BJ (cell line): ENCODE results near the gene TBCB. TPM values are rescaled to one million over a fixed set of nuclear protein-coding genes. Genes with fewer than 3 reads are reported as not detected.

Experiments
- CTCF ChIA-PET: fragments of 350-600 bp; formaldehyde crosslinking; extraction: SDS; loops from one replicate; lab custom pipeline; 2021; ENCODE audit warnings: antibody characterized with exemption, inconsistent platforms; lab: Yijun Ruan, JAX
- POLR2A ChIA-PET: fragments of 300-600 bp; sonication (Branson Sonifier 250); formaldehyde crosslinking; extraction: SDS; loops from one replicate; lab custom pipeline; 2021; ENCODE audit warnings: antibody characterized with exemption; lab: Charles Lee
- DNase-seq: peaks from one replicate; pipeline ENCODE4 v3.0.0-alpha.2; 2011; ENCODE audit warnings: low read depth
- H3K27me3 ChIP-seq: 2 replicates; pipeline ENCODE4 v1.6.0; 2011; ENCODE audit warnings: low read length; ENCODE audit not compliant: control insufficient read depth, insufficient read depth
- H3K36me3 ChIP-seq: 2 replicates; pipeline ENCODE4 v1.5.1; 2011; ENCODE audit warnings: low read length; ENCODE audit not compliant: control insufficient read depth, insufficient read depth
- H3K4me3 ChIP-seq: 2 replicates; pipeline ENCODE4 v1.5.1; 2011; ENCODE audit warnings: low read depth, mild to moderate bottlenecking, control low read depth, low read length
- CTCF ChIP-seq: IDR thresholded peaks from 2 replicates; pipeline ENCODE4 v1.5.1; 2011; ENCODE audit warnings: low read depth, mild to moderate bottlenecking, control low read depth, inconsistent platforms, low read length, moderate library complexity; ENCODE audit not compliant: insufficient read depth
- polyA plus RNA-seq: library from polyadenylated mRNA; depleted of rRNA; stranded (reverse); fragments of >200 nt; gene quantifications from 2 replicates; pipeline ENCODE4 v1.2.3, GENCODE V29; 2011

Gene TBCB
- polyA plus RNA-seq, 1 experiment, result 251 TPM

GRCh38 chr19:36093146-36093662, 22.1 kb upstream of the TBCB start:
- TF ChIP-seq CTCF, result no peak
- DNase-seq, result no peak
- CTCF ChIA-PET, result no interaction called here
- H3K27me3 ChIP-seq, result no peaks in the 10 kb centered on the region
- POLR2A ChIA-PET, result no interaction called here
- peaks cover 4% of the 10 kb centered on the region for H3K36me3 ChIP-seq
- H3K4me3 ChIP-seq, result no peak overlapping the region

DNA sequence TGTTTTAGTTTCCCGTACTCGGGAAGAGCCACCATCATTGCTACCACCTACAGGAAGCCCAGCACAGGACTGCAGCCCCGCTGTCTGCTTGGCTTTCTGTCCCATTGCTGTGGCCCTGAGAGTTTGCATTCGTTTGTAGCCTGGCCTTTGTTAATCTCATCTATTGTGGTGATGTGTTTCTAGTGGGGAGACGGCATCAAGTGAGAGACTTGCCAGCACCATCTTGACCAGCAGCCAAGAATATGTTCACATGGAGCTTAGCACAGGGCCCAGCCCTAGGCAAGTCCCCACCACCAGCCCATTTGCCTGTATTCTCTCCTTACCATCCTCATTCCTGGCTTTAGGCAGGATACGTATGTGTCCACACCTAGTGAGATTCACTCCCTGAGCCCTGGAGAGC, 21.6 kb upstream of the TBCB start:
- TF ChIP-seq CTCF, result no peak
- Histone ChIP-seq H3K27me3 (no peaks in the 10 kb centered on the region), H3K4me3 (no peak overlapping the region), H3K36me3 (peaks cover 4% of the 10 kb centered on the region)
- CTCF ChIA-PET, result no interaction called here
- DNase-seq, result no peak
- POLR2A ChIA-PET, result no interaction called here

DNA sequence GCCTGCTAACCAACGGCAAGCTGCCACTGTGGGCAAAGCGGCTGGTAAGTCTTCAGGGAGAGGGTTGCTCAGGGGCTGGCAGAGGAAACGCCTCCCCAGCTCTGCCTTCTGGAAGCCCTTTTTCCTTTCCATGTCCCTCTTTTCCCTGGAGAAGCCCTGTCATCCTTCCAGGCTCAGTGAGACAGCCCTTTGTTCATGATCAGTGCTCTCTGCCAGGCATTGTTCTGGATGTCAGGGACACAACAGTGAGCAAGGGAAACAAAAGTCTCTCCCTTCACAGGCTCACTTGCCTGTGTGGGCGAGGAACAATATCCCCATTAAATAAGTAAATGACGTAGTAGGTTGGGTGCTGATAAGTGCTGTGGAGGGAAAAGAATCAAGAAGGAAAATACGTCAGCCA, 18.2 kb upstream of the TBCB start:
- DNase-seq, result no peak
- POLR2A ChIA-PET, result no interaction called here
- no peak for TF ChIP-seq CTCF
- H3K4me3 ChIP-seq, result no peak overlapping the region
- H3K27me3 ChIP-seq, result no peaks in the 10 kb centered on the region
- CTCF ChIA-PET, result no interaction called here
- H3K36me3 ChIP-seq, result peaks cover 1% of the 10 kb centered on the region; the same call in 1 of the 2 replicates

DNA sequence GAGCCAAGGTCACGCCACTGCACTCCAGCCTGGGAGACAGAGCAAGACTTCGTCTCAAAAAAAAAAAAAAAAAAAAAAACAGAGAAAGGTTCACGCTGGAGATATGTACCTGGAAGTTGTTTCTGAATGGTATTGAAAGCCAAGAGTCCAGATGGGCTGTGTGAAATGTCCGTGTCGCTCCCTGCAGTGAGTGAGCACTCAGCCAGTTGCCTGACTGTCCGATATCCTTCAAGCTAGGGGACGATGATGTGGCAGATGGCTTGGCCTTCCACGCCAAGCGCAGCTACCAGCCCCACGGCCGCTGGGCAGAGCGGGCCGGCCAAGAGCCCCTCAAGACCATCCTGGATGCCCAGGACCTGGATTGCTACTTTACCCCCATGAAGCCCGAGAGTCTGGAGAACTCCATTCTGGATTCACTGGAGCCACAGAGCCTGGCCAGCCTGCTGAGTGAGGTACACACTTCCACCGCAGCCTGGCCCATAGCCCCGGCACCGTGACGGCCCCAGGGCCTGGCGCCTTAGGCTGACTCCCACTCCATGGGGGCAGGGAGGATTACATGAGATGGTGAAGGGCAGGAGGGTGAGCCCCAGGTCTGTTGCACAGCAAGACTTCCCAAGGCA, 16.0 kb upstream of the TBCB start:
- no peak overlapping the region for H3K4me3 ChIP-seq
- CTCF ChIA-PET, result no interaction called here
- no peak for TF ChIP-seq CTCF
- H3K36me3 ChIP-seq, result peaks cover 4% of the 10 kb centered on the region
- POLR2A ChIA-PET, result no interaction called here
- H3K27me3 ChIP-seq, result no peaks in the 10 kb centered on the region
- no peak for DNase-seq

DNA sequence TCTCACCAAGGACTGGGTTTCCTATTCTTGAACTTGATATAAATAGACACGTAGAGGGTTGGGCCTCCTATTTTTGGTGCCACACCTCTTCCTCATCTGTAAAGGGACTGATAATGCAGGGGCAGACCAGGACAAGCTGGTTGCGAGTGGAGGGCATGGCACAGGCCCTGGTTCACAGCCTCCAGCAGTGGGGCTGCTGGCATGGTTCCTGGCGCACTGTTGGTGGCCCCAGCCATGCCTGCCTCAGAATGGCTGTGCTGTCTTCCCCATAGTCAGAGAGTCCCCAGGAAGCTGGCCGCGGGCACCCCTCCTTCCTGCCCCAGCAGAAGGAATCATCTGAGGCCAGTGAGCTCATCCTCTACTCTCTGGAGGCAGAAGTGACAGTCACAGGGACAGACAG, 14.8 kb upstream of the TBCB start:
- no peak for TF ChIP-seq CTCF
- CTCF ChIA-PET, result interaction anchor here (1.2 kb wide), 1 partner anchor 40 kb away, joined by 3 read pairs; no protein-coding TSS in a partner anchor
- DNase-seq, result no peak
- Histone ChIP-seq H3K4me3 (no peak overlapping the region), H3K36me3 (peaks cover 5% of the 10 kb centered on the region), H3K27me3 (no peaks in the 10 kb centered on the region)
- POLR2A ChIA-PET, result no interaction called here
